Liver (tissue), 2 donors: ENCODE measurements around the gene SH3PXD2A.

Experiments
- GABPA ChIP-seq, 2 donors: IDR thresholded peaks in 1 of 2; conservative IDR thresholded peaks in 1 of 2; 2 replicates each; pipeline ENCODE4 v1.6.1; 2016; ENCODE audit warnings: antibody characterized with exemption in 2 of 2, mild to moderate bottlenecking in 1 of 2, moderate library complexity in 1 of 2
- SP1 ChIP-seq: IDR thresholded peaks from 2 replicates; pipeline ENCODE4 v1.6.1; 2018; ENCODE audit warnings: antibody characterized with exemption, mild to moderate bottlenecking
- donor health status: healthy.

DNA sequence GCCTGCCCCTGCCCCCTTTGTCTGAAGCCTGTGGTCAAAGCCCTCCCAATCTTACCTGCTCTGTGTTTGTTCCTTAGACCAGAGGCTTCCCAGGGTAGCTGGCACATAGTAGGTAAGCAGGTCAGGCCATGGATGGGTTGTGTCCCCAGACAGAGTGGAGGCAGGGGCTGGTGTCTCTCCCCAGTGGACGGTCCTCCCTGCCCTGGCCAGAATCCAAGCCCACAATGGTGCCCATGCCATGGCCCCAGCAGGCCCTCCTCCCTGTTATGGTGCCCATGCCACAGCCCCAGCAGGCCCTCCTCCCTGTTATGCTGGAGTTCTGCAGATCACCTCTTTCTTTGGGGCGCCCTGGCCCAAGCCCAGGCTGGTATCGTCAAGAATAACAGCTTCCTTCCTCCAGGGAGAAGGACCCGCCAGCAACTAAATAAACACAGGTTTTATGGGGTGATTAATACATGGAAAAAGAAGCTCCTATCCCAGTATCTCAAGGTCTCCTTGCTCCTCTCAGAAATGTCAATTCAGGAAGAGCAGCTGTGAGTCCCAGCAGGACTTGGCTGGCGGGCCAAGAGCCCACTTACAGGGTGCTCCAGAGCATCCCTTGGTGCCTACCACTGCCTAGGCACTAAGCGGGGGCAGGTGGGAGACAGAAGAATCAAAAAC lies 279.8 kb downstream of the SH3PXD2A start:
- TF ChIP-seq SP1 (no peak), GABPA (IDR thresholded peaks at IDR 0.05 in 1 of 2, conservative IDR thresholded peaks at IDR 0.05 in 1 of 2) (no peak)
